Esophagus squamous epithelium (tissue), 5 donors: Measurements from ENCODE around the gene C1QTNF1. TPM values are rescaled to one million over a fixed set of nuclear protein-coding genes. Genes with fewer than 3 reads are reported as not detected.

Experiments used
- DNase-seq: peaks from one replicate; lab custom pipeline; 2025; lab: John Stamatoyannopoulos, UW
- H3K27ac ChIP-seq, 4 donors: fragments of 200-600 bp; sonication (generic); one replicate each; pipeline ENCODE4 v1.5.1; 2016 to 2019; ENCODE audit warnings: mild to moderate bottlenecking in 1 of 4
- H3K27me3 ChIP-seq, 4 donors: fragments of 200-600 bp; sonication (generic); 1 replicate in 3 of 4; 2 replicates in 1 of 4; pipeline versions ENCODE4 v1.5.1 to v1.6.0; 2017 to 2021; ENCODE audit warnings: antibody characterized with exemption in 1 of 4
- H3K36me3 ChIP-seq, 3 donors: fragments of 200-600 bp; sonication (generic); one replicate each; pipeline ENCODE4 v1.5.1; 2016 to 2019
- H3K4me1 ChIP-seq, 3 donors: fragments of 200-600 bp; sonication (generic); one replicate each; pipeline ENCODE4 v1.5.1; 2017 to 2019
- H3K4me3 ChIP-seq, 4 donors: fragments of 200-600 bp; sonication (generic); 1 replicate in 3 of 4; 2 replicates in 1 of 4; pipeline ENCODE4 v1.5.1; 2016 to 2019; ENCODE audit warnings: mild to moderate bottlenecking in 2 of 4, moderate library complexity in 1 of 4
- H3K9me3 ChIP-seq, 3 donors: fragments of 200-600 bp; sonication (generic); one replicate each; pipeline ENCODE4 v1.5.1; 2016 to 2019
- POLR2A ChIP-seq, 4 donors: fragments of 450-650 bp; IDR thresholded peaks; one replicate each; pipeline ENCODE4 v1.6.1; 2017; ENCODE audit warnings: antibody characterized with exemption in 4 of 4, mild to moderate bottlenecking in 4 of 4, moderate library complexity in 3 of 4
- WGBS, 2 donors: methylation state at CpG; one replicate each; pipeline ENCODE4 v1.1.5; 2018; 5-methylcytosine and 5-hydroxymethylcytosine counted together
- intact Hi-C: fragments of 100-400 bp; cut with DNase I; formaldehyde crosslinking; loops from one replicate; pipeline ENCODE4 v1.15.0; 2022
- total RNA-seq, 4 donors: library from RNA; depleted of rRNA; stranded (reverse); fragments of >200 nt; gene quantifications; one replicate each; pipeline ENCODE4 v1.1.0, GENCODE V29; 2016
- TF ChIP-seq, protein P1 (sequence below), 6 experiments: fragments of 450-650 bp in 4 of 6; fragments of 200-600 bp in 2 of 6; sonication (generic) in 2 of 6; IDR thresholded peaks; one replicate each; pipeline ENCODE4 v1.5.1; 2016 to 2019; ENCODE audit warnings: antibody characterized with exemption in 6 of 6, mild to moderate bottlenecking in 4 of 6, moderate library complexity in 4 of 6
- donor health status: DM: yes; HTN: yes; CAD: no.

Gene C1QTNF1
- total RNA-seq, 4 donors from 2014 or later, result 2.7 to 20.4 (median 6.8) TPM

DNA sequence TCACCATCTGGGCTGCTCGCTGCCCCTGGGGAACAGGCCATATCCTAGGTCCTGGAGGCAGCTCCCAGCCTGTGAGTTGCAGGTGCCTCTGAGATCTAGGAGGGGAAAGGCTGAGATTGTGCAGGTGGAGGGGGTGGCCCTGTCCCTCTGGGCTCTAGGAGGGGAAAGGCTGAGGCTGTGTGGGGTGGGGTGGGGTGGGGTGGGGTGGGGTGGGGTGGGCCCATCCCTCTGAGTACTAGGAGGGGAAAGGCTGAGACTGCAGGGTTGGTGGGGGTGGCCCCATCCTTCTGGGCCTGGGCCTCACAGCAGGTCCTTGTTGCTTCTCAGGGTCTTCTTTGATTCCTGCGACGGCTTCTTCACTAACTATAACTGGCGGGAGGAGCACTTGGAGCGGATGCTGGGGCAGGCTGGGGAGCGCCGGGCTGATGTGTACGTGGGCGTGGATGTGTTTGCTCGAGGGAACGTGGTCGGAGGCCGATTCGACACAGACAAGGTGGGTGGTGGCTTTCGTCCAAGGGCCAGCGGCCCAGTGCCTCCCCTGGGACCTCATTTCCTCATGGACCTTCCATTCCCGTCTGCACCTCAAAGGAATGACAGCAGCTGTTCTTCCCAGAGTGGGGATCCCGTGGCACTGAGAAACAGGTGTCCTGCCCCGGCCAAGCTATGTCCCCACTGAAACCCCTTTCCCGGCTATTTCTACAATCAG, 57.8 kb downstream of the C1QTNF1 start:
- H3K27me3 ChIP-seq, result no peaks in the 10 kb centered on the region
- H3K9me3 ChIP-seq, result no peaks in the 10 kb centered on the region
- TF ChIP-seq, protein P1, sequence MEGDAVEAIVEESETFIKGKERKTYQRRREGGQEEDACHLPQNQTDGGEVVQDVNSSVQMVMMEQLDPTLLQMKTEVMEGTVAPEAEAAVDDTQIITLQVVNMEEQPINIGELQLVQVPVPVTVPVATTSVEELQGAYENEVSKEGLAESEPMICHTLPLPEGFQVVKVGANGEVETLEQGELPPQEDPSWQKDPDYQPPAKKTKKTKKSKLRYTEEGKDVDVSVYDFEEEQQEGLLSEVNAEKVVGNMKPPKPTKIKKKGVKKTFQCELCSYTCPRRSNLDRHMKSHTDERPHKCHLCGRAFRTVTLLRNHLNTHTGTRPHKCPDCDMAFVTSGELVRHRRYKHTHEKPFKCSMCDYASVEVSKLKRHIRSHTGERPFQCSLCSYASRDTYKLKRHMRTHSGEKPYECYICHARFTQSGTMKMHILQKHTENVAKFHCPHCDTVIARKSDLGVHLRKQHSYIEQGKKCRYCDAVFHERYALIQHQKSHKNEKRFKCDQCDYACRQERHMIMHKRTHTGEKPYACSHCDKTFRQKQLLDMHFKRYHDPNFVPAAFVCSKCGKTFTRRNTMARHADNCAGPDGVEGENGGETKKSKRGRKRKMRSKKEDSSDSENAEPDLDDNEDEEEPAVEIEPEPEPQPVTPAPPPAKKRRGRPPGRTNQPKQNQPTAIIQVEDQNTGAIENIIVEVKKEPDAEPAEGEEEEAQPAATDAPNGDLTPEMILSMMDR (IDR thresholded peaks at IDR 0.05), result no peak
- no peak for TF ChIP-seq POLR2A (IDR thresholded peaks at IDR 0.05)
- WGBS, 2 donors, result 49 to 77% methylated on average over 5 of the region's 20 CpGs
- H3K4me1 ChIP-seq, result peaks cover 0 to 15% (median 0%) of the 10 kb centered on the region in 3 donors
- no peak for DNase-seq
- H3K36me3 ChIP-seq, result peaks cover 21 to 89% (median 22%) of the 10 kb centered on the region in 3 donors
- H3K4me3 ChIP-seq, result no peak overlapping the region
- intact Hi-C loops, result no loop called here
- no peak overlapping the region for H3K27ac ChIP-seq

DNA sequence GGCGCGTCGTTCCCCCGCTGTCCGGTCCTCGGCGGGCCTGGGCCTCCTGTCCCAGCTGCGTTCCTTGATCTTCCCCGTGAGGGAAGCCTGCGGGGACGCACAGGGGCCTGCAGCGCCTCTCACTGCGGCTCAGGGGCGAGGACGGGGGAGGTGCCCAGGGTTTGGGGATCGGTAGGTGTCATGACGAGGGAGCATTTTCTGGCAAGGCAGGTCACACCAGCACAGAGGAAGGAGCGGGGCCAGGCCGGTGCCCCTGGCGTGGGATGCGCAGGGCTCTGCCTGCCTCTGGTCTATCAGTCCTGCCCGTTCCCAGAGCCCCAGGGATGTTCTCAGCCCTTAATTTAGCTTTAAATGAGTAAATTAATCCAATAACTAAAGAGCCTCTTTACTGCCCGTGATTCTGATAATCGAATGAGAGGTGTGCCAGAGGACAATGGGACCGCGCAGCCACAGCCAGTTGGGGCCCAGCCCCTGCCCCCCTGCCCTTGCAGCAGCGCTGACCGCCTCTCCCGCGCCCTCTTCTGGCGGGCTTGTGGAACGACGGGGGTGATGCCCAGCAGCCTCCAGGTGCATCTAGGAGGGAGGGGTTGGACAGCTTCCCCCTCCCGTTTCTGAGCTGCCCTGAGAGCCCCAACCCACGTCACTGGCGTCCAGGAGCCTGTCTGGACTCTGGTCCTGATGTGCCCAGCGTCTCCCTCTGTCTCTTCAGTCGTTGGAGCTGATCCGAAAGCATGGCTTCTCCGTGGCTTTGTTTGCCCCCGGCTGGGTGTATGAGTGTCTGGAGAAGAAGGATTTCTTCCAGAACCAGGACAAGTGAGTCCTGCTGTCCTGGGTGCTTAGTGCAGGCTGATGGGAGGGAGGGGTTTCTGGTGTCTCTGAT, 58.6 kb downstream of the C1QTNF1 start:
- no peaks in the 10 kb centered on the region for H3K9me3 ChIP-seq
- no peak overlapping the region for H3K4me3 ChIP-seq
- H3K27ac ChIP-seq, result no peak overlapping the region
- no peaks in the 10 kb centered on the region for H3K27me3 ChIP-seq
- no peak for DNase-seq
- H3K4me1 ChIP-seq, result peaks cover 0 to 7% (median 0%) of the 10 kb centered on the region in 3 donors
- H3K36me3 ChIP-seq, result peaks cover 21 to 93% (median 22%) of the 10 kb centered on the region in 3 donors
- WGBS, 2 donors, result 37 to 58% methylated on average over 15 to 16 of the region's 41 CpGs
- intact Hi-C loops, result no loop called here
- no peak for TF ChIP-seq POLR2A (IDR thresholded peaks at IDR 0.05)
- TF ChIP-seq, protein P1 (IDR thresholded peaks at IDR 0.05), result peak in 5 of 6 experiments; percentile 60 to 73 (median 70)

DNA sequence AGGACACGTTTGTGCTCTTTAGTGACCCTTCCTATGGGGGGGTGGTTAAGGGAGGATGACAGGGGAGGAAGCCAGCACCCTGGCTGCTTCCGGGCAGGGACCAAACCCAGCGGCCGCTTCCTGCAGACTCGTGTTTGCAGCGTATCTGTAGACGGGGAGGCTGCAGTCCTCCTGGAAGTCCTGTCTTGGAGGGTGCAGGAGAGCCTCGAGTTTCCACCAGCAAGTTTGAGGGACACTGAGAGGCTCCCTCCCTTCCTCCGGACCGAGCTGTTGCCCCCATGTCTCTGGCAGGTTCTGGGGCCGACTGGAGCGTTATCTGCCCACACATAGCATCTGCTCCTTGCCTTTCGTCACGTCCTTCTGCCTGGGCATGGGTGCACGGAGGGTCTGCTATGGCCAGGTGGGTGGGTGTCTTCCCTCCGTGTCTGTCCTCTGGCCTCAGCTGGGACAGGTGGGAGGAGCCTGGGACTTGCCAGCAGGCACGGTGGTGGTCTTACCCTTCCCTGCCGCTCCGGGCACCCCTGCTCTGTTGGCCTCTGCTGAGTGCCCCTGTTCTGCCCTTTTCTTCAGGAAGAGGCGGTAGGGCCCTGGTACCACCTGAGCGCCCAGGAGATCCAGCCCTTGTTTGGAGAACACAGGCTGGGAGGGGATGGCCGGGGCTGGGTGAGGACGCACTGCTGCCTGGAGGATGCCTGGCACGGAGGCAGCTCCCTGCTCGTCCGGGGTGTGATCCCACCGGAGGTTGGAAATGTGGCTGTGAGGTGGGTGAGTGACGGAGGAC, 59.4 kb downstream of the C1QTNF1 start:
- H3K9me3 ChIP-seq, result no peaks in the 10 kb centered on the region
- intact Hi-C loops, result no loop called here
- no peak overlapping the region for H3K27ac ChIP-seq
- WGBS, 2 donors, result 63 to 83% methylated on average over 10 to 15 of the region's 28 CpGs
- peaks cover 0 to 4% (median 0%) of the 10 kb centered on the region in 3 donors for H3K4me1 ChIP-seq
- no peak for TF ChIP-seq POLR2A (IDR thresholded peaks at IDR 0.05)
- TF ChIP-seq, protein P1 (IDR thresholded peaks at IDR 0.05), result no peak
- no peak for DNase-seq
- no peak overlapping the region for H3K4me3 ChIP-seq
- no peaks in the 10 kb centered on the region for H3K27me3 ChIP-seq
- peaks cover 21 to 85% (median 22%) of the 10 kb centered on the region in 3 donors for H3K36me3 ChIP-seq

DNA sequence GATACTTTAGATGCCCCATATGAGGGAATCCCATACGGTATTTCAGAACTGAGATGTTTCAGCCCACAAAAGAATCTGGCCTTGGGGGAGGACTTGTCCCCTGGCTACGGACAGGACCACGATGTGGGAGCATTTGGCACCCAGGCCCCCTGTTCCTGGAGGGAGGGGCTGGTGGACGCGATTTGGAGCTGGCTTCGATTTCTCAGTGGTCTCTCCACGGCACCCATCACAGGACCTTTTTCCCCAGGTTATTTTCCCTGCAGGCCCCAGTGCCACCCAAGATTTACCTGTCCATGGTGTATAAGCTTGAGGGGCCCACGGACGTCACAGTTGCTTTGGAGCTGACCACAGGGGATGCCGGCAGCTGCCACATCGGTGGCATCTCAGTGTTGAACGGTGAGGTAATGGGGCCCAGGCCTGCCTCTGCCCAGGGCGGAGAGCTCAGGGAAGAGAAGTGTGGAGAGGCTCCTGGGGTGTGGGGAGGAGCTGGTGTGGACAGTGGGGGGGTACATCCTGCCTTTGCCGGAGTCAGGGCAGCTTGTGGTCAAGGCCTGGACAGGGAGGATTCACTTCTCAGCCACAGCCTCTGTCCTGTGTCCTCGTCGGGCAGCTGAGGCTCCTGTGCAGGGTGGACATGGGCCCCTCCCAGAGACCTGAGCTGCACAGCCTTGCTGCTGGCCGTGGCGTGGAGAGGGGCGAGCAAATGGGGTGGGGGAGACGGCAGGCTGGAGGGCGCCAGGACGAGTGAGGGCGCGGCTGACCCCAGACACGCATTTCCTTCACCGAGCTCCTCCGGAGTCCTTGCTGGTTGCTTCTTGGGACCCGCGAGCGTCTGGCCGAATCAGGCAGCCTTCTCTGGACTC, 60.6 kb downstream of the C1QTNF1 start:
- Histone ChIP-seq H3K4me3 (no peak overlapping the region), H3K27ac (no peak overlapping the region), H3K27me3 (peaks cover 0 to 2% (median 0%) of the 10 kb centered on the region in 4 donors), H3K9me3 (no peaks in the 10 kb centered on the region), H3K36me3 (peaks cover 9 to 74% (median 22%) of the 10 kb centered on the region in 3 donors), H3K4me1 (peaks cover 0 to 8% (median 0%) of the 10 kb centered on the region in 3 donors)
- WGBS, 2 donors, result 93 to 95% methylated on average over 17 to 23 of the region's 31 CpGs
- DNase-seq, result no peak
- TF ChIP-seq, protein P1 (IDR thresholded peaks at IDR 0.05), result no peak
- TF ChIP-seq POLR2A (IDR thresholded peaks at IDR 0.05), result no peak
- intact Hi-C loops, result no loop called here
